C4-2B (cell line): ENCODE data around the gene CAMKV.

Source experiments
- ZFX ChIP-seq: fragments of 450-650 bp; IDR thresholded peaks from 2 replicates; pipeline ENCODE4 v1.6.1; 2017
- TF ChIP-seq, protein P1 (sequence below): fragments of 450-650 bp; conservative IDR thresholded peaks from 2 replicates; pipeline ENCODE4 v1.5.1; 2017; ENCODE audit warnings: mild to moderate bottlenecking

DNA sequence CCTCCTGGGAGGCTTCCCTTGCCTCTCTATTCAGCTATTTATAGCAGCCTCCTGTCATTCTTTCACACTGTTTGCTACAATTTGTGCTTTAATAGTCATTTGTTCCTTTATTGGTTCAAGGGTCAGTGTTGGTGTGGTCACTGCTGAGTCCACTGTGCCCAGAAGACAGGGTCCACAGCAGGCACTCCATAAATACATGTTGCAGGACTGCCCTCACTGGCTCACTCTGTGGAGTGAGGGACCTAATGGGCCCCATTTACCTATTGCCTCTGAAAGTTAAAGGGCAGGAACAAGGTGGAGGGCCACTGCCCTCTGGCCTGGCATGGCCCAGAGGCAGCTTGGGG, 17.2 kb upstream of the CAMKV start:
- TF ChIP-seq, protein P1, sequence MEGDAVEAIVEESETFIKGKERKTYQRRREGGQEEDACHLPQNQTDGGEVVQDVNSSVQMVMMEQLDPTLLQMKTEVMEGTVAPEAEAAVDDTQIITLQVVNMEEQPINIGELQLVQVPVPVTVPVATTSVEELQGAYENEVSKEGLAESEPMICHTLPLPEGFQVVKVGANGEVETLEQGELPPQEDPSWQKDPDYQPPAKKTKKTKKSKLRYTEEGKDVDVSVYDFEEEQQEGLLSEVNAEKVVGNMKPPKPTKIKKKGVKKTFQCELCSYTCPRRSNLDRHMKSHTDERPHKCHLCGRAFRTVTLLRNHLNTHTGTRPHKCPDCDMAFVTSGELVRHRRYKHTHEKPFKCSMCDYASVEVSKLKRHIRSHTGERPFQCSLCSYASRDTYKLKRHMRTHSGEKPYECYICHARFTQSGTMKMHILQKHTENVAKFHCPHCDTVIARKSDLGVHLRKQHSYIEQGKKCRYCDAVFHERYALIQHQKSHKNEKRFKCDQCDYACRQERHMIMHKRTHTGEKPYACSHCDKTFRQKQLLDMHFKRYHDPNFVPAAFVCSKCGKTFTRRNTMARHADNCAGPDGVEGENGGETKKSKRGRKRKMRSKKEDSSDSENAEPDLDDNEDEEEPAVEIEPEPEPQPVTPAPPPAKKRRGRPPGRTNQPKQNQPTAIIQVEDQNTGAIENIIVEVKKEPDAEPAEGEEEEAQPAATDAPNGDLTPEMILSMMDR, result no peak
- TF ChIP-seq ZFX, result no peak
